HUDEP-2 (cell line): ENCODE results near the gene PPP1R9A.

Source experiments
- DNase-seq, 76 experiments: peaks; one replicate each; lab custom pipeline; 2025; ENCODE audit not compliant: unreplicated experiment in 76 of 76; lab: John Stamatoyannopoulos, UW

Gene PPP1R9A

DNA sequence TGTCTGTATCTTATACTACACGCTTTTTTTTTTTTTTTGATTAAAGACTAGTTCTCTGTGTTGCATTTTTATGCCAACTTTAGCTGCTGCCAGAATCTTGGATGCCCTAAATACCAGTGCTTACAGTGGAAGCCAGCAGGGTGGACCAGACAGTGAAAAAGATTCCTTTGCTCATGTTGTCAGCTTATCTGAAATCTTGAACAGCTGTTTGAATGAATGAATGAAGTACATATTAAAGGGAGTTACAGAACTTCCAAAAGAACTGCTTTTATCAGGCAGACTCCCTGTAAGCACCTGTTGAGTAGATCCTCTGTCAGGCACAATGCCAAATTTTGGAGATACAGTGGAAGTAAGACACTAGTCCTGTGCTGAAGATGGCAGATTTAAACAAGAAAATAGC lies 184.9 kb downstream of the PPP1R9A start:
- no peak for DNase-seq

DNA sequence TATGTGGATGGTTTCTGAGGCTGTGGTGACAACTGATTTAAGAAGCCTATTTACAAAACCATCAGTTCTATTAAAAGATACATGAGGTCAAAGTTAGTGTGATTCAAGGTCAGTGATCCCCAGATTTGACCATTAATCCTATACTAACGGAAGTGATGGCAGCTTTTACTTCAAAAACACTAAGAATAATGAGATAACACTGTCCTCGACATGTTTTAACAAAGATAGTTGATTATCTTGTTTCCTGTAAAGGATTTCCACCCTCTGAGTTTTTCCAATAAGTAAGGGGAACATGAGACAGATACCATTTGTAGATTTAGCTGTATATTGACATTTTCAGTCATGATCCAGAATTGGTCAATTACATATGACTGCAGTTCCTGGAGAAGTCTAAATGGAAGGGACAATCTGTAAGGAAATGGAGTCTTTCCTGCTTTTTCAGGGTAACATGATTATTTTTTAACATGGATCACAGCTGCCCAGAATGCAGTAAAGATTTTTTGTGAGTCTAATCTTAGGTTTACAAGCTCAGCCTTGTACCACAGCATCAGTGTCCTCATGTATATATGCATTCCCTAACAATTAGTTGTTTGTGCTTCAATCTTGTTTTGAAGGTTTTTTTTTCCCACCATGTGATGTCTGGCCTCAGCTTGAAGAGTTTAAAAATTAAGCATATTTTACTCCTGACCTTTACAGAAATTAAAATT lies 188.0 kb downstream of the PPP1R9A start:
- no peak for DNase-seq

DNA sequence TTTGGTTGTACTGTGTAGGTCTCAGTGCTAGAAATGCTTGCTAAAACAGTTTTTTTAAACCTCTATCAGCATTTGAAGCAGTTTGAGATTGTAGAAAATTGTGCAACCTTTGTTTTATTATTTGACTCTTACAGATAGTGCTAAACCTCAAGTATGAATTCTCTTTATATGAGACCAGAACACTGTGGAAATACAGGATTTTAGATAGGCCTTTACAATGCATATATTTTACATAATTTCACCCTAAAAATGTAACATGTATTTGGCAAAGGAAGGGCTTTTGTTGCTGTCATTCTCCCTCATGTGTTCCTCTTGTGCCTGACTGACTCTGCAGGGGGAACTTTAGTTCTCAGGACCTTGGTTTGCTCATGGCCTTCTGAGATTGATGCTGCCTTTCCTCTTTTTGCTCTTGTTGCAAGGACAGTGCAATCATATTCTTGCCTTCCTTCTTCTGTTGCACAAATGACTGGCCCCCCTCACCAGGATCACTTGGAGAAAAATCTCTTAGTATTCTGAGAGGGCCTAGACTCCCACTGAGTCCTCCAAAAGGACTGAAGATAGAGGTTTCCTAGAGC lies 188.7 kb downstream of the PPP1R9A start:
- DNase-seq: no peak

DNA sequence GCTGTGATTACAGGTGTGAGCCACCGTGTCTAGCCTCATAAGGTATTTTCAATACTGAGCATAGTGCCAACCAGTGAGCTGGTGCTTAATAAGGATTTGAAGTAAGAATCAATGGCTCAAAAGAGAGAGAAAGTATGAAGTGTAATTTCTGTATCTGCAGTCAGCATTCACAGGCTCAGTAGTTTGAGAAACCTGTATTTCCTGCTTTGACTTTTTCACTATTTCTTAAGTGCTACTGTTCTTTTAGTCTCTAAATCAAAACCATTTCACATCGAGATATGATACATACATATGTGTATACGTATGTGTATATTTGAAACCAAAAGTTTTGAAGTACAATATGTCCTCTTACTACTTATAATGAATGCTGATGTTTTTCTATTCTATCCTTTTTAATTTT lies 189.9 kb downstream of the PPP1R9A start:
- no peak for DNase-seq

GRCh38 chr7:95097851-95098250 lies 190.5 kb downstream of the PPP1R9A start:
- no peak for DNase-seq

DNA sequence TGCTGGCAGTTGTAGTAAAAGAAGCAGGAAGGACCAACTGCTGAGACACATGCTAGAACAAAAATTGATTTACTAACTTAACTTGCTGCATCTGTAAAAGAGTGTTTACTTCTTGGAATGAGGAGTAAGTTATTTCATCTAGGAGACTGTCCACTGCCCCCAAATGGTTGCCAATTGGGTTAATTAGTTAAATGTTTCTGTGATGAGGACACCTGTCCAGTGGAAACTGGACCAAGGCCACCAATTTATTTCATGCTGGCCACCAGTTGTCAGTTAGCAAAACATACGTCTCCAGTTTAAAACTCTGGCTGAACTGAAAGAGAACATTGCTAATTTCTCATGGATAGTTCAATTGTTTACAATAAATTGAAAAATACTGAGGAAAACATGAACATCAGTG lies 191.7 kb downstream of the PPP1R9A start:
- DNase-seq: no peak

- DNase-seq: no peak
Observed at GRCh38 chr7:95101422-95101821, 194.0 kb downstream of the PPP1R9A start.

- no peak for DNase-seq
Observed at GRCh38 chr7:95102662-95103061, 195.3 kb downstream of the PPP1R9A start.

GRCh38 chr7:95104739-95105138 lies 197.3 kb downstream of the PPP1R9A start:
- DNase-seq: no peak

DNA sequence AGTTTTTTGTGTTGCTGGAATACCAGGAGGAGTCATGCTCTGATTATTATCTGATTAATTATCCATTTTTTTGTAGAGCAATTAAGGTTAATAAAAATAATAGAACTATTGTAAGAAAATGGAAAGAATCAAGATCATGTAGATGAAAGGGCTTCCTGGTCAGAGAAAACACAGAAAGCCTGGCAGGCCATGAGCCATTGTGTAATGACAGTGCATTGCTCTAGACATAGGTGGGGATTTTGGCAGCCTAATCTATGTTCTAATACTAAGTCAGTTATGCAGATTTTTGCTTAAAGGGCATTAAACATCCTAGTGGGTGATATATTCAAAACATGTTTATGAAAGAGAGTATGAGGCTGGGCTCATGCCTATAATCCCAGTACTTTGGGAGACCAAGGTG lies 198.2 kb downstream of the PPP1R9A start:
- no peak for DNase-seq

DNA sequence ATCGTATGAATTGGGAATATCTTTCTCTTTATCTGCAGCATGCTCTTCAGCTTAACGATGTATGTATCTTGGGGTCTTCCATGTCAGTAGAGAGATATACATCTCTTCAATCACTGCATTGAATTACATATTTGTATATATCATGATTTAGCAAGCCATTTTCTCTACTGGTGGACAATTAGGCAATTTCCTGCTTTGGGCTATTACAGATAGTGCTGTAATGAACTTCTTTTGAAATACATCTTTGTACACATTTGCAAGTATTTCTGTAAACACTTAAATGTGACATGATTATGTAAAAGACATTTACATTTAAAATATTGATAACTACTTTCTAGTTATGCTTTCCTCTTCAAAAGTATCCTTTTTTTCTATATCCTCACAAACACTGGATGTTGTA lies 199.0 kb downstream of the PPP1R9A start:
- DNase-seq: no peak

DNA sequence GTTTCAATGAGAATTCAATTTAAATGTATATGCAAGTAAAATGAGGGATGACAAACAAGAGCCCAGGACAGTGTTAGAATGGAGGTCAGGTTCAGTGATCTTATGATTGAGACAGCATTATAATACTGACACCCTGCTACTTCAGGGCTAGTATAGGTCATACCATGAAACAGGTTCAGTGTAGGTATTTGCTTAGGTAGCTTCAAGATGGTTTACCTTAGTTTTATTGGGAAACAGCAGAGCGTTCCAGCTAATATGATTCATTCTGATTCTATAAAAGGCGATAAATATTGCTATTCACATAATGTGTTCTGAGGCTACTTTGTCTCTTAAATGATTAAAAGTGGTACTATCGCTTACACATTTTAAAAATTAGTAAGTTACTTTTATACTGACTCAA lies 203.3 kb downstream of the PPP1R9A start:
- no peak for DNase-seq

GRCh38 chr7:95113590-95113989 lies 206.2 kb downstream of the PPP1R9A start:
- no peak for DNase-seq

DNA sequence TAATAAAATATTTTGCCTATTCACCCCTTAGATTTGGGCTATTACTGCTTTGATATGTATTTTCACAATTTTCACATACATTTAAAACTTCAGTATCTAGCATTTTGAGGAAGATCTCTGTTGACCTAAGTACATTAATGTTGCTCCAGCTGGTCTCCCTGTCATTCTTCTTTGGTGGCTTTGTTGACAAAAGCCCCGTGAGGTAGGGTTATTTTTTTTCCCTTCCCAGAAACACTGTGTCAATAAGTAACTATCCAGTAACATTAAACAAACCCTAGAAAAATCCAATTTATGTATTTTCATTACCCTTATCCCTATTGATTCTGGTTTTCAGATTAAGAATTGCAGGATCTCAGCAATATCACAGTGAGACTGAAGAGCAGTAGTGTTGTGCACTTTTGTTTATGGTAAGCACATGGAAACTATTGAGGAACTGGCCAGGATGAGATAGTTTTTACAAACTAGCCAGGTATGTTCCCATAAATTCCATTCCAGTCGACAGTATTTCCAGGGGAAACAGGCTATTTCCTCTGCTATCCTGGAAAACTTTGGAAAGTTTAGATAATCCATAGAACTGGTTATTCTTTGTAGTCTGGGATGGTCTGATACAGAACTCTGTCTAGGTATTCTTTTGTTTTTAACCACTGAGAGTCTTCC lies 218.8 kb downstream of the PPP1R9A start:
- DNase-seq: no peak

DNA sequence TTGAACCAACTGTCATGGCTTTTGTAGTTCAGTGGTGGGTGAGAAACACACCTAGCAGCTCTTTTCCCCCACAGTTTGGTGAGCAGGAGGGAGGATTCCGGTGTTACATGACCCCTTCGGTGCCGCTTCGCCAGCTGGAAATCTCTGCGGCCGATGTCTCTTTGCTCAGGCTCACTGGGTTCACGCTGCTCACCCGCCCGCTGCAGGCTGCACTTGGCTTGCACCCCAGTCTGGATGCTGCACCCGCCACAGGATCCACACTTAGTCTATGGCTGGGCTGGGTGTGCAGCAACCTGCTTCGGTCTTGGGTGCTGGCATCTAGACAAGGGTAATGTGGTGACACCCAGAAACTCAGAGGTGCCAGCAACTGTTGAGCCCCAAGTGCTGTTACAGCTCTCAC lies 225.1 kb downstream of the PPP1R9A start:
- no peak for DNase-seq

DNA sequence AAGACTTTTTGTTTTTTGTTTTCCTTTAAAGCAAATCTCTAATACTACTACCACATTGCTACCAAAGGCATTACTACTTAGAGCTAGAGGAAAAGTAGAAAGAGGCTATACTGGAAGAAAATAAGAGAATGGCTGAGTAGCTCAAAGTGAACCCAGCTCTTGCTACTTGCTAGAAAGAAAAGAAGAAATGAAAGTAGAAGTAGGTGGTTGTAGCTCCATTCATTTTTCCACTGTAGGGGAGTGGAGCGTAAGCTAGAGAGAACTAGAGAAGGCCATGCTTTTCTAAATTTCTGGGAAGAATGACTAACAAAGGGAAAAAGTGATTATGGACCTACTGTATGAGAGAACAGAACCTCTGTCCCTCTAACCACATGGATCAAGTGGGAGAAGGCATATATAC lies 232.5 kb downstream of the PPP1R9A start:
- no peak for DNase-seq

GRCh38 chr7:95141755-95142154 lies 234.4 kb downstream of the PPP1R9A start:
- DNase-seq: no peak

DNA sequence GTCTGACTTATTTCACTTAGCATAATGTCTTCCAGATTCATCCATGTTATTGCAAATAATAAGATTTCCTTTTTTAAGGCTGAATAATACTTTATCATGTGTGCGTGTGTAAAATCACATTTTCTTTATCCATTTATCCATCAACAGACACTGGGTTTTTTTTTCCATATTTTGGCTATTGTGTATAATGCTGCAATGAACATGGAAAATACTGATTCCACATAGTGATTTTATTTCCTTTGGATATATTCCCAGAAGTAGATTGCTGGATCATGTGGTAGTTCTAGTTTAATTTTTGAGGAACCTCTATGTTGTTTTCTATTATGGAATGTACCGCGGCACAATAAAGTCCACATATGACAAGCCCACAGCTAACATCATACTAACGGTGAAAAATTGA lies 236.9 kb downstream of the PPP1R9A start:
- no peak for DNase-seq

GRCh38 chr7:95155965-95156364 lies 248.6 kb downstream of the PPP1R9A start:
- no peak for DNase-seq

GRCh38 chr7:95157381-95157780 lies 250.0 kb downstream of the PPP1R9A start:
- DNase-seq: no peak

DNA sequence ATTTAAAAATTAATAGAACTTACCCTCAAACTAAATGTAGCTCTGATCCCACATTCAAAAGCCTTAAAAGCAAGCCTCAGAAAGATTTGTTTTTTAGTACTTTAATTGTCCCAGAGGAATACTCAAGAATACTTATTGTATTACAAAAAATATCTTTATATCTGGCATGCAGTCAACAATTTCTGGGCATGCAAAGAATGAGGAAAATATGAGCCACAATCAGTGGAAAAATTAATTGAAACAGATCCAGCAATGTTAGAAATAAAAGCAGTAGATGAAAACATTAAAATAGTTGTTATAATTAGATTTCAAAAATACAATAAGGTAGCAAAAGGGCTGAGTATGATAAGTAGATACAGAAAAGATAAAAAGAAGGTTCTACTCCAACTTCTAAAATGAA lies 262.3 kb downstream of the PPP1R9A start:
- no peak for DNase-seq

- DNase-seq: no peak
Observed at GRCh38 chr7:95172420-95172819, 265.0 kb downstream of the PPP1R9A start.
